ENCODE results near the gene RHEBL1.

The RHEBL1 gene

DNA sequence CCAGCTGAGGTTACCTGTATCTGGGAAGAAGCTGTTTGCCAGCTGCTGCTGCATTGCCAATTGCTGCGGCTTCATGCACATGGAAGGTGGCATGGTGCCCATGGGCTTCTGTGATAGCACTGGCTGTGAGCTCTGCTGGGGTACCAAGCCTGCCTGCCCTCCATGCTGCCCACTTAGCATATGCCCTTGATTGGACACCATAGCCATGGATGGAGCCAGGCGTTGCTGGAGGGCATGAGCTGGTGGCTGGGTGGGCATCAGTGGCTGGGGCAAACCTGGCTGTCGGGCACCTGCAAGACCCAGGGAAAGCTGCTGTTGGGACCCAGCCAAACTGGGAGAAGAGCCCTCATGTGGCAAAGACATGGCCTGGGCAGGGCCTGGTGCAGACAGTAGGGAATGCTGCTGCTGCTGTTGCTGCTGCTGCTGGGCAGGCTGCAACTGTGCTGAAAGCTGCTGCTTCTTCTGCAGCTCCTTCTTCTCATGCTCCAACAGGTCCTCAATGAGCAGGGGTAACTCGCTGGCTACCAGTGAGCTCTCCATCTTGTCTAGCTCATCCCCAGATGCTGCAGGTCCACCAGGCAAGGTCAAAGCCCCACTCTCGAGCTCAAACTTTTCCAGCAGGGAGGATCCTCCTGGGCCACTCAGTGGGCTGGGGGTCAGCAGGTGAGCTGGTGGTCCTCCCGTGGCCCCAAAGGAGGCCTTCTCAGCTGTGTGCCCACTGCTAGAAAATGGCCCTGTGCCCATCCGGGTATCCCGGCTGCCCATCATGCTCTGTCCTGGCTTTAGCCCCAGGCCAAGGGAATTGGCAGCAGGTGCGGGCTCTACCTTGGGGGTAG lies 32.5 kb downstream of the RHEBL1 start:
- no peak for DNase-seq (ENCODE audit: low spot score)

DNA sequence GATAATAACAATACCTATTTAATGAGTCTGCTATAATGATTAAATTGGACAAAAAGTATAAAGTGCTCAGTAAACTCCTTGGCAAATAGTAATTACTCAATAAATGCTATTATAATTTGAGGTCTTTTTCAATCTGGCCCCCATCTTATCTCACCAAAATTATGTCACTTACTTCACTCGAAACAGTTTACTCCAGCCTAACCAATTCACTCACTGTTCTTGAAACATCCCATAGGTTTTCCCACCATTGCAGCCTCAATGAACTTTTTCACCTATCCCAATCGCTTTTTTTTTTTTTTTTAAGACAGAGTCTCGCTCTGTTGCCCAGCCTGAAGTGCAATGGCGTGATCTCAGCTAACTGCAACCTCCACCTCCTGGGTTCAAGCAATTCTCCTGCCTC lies 33.8 kb downstream of the RHEBL1 start:
- no peak for DNase-seq (ENCODE audit: low spot score)

DNA sequence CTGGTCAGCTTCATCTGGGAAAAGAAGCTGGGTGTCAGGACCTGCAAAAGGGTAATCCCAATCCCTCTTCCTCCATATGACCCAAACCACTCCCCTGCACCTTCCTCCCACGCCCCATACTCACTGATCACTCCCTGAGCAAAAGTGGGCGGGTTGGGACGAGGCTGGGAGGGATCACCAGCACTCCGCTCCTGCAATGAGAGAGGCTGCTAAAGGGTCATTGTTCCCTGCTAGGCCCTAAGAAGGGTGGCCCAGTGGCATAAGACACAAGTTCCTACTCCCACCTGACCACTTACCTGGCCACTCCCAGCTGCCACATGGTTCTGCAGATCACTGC lies 35.5 kb downstream of the RHEBL1 start:
- no peak for DNase-seq (ENCODE audit: low spot score)

DNA sequence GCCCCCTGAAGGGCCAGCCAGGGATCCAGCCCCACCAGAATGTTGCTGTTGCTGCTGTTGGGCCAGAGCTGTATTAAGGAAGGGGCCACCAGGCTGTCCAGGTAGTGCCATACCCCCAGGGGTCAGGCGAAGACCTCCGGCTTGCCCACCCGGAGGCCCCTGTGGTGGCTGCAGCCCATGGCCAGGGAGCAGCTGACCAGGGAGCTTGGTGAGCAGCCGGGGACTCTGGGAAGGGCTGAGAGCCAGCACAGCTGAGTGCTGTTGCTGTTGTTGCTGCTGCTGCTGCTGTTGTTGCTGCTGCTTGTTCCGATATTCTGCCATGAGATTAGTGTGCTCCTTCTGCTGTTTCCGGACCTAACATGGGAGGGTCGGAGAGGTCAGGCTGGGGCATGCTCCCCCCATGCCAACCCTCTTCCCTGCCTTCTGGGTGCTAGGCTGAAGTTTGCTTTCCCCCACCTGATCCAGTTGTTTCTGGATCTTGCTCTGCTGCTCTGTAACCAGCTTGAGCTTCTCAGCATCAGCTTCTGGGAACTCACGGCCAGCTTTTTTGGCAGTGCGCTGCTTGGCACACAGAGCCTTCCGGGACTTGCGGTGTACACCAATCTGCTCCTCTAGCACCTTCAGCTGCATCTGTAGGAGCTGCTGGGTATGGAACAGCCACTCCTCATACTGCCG lies 36.0 kb downstream of the RHEBL1 start:
- no peak for DNase-seq (ENCODE audit: low spot score)

DNA sequence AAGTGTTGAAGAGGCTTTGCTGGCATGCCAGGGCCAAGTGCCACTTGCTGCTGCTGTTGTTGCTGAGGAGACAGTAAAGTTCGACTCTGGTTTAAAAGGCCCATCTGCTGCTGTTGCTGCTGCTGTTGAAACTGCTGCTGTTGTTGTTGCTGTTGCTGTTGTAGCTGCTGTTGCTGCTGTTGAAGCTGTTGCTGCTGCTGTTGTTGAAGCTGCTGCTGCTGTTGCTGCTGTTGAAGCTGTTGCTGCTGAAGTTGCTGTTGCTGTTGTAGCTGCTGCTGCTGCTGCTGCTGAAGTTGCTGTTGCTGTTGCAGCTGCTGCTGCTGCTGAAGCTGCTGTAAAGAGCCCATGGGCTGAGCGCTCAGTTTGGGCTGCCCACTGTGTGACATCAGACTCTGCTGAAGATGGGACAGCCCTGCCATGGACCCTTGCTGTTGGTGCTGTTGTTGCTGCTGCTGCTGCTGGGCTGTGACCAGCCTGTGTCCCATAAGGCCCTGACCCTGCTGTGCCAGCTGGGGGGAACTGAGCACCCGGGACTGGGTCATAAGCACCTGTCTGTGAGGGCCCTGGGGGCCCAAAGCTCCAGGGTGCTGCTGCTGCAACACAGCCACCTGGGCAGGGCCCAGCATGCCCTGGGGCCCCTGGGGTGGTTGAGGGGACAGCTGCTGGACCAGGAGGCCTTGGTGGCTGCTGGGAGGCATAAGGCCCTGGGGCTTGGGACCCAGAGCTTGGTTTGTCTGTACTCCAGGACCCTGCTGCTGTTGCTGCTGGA lies 36.9 kb downstream of the RHEBL1 start:
- no peak for DNase-seq (ENCODE audit: low spot score)

DNA sequence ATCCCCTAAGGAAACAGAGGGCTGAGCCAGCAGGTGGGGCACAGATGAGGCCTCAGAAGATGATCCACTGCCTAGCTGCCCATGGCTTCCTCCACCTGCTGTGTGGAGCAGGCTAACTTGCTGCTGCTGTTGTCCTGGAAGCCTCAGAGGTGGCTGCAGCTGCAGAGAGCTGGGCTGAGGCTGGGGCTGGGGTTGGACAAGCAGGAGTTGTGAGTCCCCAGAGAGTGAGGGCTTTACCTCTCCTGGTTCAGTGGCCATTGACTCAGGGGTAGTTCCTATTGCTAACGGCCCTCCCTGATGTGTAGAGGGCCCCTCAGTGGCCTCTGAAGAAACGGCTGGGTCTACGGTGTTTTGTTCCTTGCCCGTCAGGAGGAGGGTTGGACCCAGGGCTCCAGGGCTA lies 37.5 kb downstream of the RHEBL1 start:
- no peak for DNase-seq (ENCODE audit: low spot score)

DNA sequence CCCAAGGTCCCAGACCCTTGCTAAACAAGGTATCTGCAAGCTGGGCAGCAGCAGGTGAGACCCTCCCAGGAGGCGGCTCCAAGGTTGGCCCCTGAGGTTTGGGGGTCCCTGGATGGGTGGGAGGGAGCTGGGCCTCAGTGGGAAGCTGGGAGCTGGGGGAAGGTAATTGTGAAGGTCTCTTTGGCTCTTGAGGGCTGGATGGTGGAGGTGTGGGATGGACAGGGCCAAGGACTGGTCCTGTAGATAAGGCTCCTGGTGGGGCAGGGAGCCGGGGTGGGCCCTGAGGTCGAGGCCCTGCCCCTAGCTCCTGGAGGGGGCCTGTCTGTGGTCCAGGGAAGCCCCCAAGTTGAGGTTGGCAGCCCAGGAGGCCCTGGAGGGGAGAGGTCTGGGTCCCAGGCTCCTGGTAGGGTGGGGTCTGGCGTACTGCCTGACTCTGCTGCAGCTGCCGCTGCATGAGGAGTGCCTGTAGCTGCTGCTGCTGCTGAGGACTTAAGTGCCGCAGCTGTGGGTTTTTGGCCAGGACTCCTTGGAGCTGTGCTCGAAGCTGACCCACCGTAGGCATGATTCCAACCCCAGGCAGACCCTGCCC lies 38.1 kb downstream of the RHEBL1 start:
- no peak for DNase-seq (ENCODE audit: low spot score)

DNA sequence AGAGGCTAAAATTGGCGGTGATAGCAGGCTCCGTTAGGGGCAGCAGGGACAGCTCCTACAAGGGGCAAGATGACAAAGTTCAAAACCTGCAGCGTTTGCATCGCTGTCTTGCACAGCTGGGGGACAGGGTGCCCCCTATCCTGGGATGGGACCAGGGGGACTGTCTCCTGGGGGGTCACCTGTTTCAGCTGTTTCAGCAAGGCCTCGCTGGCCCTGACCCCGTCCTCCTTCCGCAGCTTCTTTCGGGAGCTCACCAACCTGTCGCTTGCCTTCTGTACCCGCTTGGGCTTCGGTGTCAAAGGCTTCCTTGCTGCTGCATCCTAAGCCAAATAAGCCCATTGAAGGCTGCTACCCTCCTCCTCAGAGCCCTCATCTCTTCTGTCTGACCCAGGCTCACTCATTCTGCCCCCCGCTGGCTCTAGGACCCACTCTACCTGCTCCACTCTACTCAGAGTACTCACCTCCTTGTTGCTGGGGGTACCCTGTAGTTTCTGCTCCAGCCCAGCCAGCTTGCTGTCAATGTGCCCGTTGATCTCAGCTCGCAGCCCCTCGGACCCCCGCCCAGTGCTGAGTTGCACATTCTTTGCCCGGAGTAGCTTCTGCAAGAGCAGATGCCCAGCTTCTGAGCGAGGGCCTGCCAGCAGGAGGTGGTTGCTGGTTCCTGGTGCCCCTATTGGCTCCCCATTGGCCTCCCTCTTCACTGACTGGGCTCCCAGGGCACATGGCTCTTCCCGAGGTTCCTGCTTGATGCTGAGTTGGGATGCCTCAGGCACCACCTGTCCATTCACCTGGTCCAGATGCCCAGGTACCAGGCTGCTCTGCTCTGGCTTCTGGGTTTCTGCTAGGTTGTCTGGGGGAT lies 38.8 kb downstream of the RHEBL1 start:
- no peak for DNase-seq (ENCODE audit: low spot score)

DNA sequence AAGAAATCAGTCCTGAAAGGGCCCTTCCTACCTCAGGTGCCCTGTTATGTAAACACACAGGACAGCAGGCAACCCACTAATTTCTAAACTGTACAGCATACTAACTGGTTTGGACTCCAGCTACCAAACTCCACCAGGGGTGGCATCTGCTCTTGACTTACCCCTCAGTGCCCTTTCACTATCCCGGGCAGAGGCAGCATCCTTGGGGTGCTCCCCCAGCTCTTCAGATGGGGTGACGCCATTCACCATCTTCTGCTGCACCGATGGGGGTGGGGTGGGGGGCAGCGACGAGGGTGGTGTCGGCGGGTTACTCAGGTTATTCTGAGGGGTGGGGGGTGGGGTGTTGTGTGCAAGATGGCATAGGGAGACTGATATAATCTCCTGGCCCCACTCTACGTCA lies 39.7 kb downstream of the RHEBL1 start:
- no peak for DNase-seq (ENCODE audit: low spot score)

DNA sequence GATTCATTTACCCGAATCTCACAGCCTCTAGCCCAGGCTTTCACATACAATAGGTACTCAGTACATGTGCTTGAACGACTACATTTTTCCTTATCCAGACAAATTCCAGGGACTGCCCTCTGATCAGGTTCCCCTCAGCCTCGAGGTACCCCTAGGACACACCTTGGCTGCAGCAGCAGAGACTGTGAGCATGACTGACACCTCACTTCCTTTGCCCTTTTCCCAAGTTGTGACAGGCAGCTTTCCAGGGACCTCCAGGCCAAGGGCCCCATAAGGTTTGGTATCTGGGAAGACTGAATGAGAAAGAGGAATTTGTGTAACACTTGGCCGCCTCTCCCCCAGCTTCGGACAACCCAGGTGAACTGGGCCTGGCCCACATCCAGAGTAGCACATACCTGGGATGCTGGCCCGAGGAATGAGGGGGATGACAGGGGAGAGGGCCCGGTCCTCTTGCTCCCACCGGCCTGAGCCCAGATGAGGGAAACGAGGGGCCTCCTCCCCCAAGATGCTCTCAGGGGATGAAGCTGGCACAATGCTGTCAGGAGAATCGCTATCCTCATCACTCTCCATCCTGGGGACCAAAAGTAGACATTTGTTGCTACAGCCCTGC lies 41.0 kb downstream of the RHEBL1 start:
- no peak for DNase-seq (ENCODE audit: low spot score)

DNA sequence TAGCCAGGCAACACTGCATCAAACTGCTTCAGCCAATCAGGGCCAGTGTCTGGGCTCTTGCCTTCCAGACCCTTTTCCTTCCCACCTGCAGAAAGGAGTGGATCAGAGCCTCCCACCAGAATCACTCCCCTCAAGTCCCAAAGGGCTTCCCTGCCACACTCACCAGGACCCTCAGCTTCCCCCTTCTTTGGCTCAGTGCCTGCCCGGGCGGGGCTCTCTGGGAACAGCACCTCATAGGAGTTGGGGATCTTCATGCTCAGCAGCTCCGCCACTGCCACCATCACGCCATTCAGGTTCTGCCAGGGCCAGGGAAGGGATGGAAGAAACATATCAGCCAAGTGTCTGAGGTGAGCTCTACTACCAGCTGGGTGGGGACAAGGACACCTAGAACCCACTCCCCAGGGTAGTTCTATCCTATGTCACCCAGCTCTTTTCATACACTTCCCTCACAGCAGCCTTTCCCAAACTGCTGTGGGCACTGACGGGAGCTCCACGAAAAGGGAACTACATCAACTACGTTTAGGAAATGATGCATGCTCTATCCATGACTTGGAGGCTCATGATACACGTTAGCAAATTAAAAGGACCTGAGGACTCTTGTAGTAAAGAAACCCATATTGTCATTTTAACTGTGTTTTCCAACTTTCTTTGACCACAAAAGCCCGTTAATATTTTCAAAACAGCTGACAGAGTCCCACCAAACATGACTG lies 41.8 kb downstream of the RHEBL1 start:
- DNase-seq (ENCODE audit: low spot score): no peak

DNA sequence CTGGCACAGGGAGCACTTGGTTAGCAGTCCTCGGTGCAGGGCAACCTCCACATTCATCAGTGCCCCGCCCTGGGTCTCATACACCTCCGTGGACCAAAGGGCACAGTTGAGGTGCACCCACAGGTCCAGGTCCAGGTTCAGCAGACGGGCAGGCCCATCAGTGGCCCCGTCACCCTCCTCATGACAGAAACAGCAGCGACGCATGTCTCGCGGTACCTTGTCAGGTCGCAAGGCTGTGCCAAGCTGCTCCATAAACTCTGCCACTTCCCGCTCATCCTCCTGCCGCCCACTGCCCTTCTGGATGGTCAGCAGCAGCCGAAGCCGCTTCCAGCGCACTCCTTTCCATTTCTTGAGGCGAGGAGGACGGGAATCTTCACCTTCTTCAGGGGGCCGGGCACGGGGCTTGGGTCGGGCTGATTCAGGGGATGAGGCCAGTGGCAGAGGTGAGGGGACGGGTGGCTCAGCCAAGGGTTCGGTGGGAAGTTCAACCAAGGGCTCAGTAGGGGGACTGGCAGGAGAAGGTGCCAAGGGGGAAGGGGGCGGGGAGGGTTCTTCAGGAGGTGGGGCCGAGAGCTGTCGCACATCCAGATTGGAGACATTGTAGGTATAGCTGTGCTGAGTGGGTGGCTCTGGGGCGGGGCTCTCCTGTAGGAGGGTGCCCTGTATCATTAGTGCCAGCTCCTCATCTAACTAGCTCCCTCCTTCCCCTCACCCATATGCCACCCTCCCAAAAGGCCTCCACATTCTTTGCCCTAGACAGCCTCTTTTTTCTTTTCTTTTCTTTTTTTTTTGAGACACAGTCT lies 42.9 kb downstream of the RHEBL1 start:
- DNase-seq (ENCODE audit: low spot score): no peak

DNA sequence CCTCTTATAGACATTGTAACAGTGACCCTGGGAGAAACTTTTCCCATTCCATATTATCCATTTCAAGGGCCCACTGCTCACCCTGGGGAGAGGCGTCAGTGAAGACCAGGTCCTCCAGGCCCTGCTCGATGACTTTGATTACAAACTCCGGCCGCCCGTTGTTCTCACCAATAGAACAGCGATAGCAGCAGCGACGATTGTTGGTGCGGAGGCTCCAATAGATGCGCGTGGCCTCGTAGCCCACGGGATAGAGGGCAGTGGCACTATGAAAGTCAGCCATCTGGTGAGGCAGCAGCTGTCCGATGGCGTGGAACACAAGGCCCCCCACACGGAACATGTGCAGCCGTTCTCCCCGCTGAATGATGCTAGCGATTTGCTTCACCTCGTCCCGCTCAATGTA lies 43.7 kb downstream of the RHEBL1 start:
- no peak for DNase-seq (ENCODE audit: low spot score)

DNA sequence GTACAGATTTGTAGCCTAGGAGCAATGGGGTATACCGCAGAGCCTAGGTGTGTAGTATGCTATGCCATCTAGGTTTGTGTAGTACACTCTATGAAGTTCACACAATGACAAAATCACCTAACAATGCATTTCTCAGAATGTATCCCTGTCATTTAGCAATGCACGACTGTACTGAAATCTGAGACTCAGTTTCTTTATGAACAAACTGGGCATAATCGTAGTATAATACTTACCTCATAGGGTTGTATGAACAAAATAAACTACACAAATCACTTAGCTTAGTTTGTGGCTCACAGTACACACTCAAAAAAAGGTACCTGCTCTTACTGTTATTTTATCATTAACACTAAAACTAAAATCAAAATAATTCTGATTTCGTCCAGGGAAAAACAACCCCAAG lies 44.3 kb downstream of the RHEBL1 start:
- DNase-seq (ENCODE audit: low spot score): no peak

DNA sequence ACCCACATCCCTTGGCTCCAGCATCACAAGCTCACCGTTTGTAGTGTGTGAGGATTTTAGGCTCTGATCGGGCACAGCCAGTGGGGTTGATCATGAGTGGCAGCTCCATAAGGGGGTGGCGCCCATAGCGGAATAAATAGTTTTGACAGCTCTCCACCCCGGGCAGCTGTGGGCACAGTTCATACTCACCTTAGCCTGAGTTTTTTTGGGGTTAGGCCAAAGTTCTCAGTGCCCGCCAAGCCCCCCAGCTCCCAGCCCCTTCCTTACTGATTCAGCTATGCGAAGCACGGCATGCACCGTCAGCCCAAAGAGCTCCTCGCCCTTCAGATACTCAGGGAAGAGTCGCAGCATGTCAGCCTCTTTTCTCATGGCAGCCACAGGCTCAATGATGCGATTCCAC lies 45.2 kb downstream of the RHEBL1 start:
- DNase-seq (ENCODE audit: low spot score): no peak

DNA sequence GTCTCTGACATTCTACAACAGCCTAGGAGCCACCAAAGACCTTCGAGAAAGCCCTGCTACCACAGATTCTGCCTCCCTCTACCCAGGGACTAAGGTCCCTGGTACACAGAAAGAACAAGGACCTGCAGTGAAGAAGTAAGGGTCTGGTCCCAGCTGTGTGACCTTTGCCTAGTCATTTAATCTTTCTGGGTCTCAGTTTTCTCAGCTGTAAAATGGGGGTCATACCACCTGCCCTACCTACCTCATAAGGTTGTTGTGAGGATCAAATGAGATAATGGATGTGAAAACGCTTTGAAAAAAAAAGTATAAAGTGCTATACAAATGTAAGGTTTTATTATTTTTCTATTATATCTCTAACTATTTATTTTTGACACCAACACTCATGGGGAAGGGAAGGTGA lies 46.0 kb downstream of the RHEBL1 start:
- DNase-seq (ENCODE audit: low spot score): no peak

DNA sequence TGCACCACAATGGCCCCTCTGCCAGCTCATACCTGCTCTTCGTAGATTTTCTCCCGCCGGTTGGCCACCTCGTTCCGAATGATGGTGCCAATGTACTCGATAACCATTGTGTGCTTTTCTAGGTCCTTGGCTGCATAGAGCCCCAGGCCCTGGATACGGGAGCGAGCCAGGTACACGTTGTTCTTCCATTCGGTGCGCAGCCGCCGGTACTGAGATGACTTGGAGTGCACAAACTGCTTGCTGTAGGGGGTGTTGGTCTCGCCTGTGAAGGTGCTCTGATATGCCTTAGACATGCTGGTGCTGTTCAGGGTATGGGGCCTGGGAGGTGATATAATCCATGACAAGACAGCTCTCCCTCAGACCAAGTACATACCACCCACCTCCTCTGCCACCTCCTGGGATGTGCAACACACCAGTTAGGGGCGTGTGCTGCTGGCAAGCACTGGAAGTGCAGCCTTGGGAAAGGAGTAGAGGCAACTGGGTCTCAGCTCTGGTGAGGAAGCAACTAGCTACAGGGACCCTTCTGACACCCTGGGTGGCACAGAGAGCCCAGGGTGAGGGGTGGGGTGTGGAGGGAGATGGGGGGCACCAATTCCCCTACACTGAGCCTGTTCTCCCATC lies 47.1 kb downstream of the RHEBL1 start:
- DNase-seq (ENCODE audit: low spot score): no peak

DNA sequence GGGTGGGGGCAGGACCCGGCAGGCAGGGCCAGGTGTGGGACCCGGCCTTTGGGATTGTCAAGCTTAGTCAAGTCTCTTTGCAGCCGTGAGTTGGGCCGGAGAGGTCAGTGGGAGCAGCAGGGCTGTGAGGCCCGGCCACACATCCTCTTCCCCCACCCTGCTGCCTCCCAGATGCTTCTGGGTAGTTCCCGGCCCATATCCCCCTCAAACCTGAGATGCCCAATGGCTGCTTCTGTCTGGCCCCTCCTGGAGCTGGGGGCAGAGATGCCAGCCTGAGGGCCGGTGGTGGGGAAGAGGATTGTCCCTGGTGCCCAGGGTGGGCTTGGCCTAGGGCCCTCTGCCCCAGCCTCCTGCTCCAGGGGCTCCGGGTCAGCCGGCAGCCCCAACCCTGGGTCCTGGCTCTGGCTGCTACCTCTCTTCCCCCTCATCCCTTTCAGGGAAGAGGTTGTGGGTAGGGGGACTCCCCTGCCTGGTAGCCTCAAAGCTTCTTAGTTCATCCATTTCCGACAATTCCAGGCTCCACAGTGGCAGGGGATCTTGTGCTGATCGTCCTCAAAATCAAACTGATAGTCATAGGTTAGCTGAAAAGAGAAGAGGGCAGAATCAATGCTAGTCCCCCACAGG lies 48.4 kb downstream of the RHEBL1 start:
- no peak for DNase-seq (ENCODE audit: low spot score)

DNA sequence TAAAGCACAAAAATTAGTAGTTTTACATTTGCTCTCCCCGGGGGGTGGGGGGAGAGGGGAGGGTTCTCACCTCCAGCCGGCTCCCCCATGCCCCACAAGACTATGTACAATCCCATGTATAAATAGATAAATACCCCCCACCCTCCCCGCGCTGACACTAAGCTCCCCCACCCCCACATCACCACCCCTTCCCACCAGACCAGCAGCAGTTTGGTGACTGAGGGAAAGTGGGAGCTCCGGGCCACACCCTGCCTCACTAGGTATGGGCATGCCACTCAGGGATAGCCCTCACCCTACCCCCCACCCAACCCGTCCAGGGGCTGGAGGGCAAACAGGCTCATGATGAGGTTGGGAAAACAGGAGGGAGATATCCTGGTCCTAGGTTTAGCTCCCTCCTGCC lies 49.3 kb downstream of the RHEBL1 start:
- no peak for DNase-seq (ENCODE audit: low spot score)
